Umbilical cord (tissue), 2 donors: Measurements from ENCODE around the gene HEXB. TPM values are rescaled to one million over a fixed set of nuclear protein-coding genes. Genes with fewer than 3 reads are reported as not detected.
"Not testable (repeated sequence)": the region's sequence is repeated elsewhere in the genome, so short reads cannot be mapped to it uniquely, and the experiment has no call there.

Experiments
- DNase-seq: peaks from one replicate; pipeline ENCODE4 v3.0.0-alpha.2; 2015; ENCODE audit warnings: low spot score
- total RNA-seq: library from RNA; depleted of rRNA; stranded (reverse); fragments of >200 nt; gene quantifications from one replicate; pipeline ENCODE4 v1.2.3, GENCODE V29; 2014; ENCODE audit warnings: low replicate concordance; ENCODE audit not compliant: insufficient read depth

HEXB gene
- total RNA-seq, 1 donor from 2014 or later, result 67.2 TPM

DNA sequence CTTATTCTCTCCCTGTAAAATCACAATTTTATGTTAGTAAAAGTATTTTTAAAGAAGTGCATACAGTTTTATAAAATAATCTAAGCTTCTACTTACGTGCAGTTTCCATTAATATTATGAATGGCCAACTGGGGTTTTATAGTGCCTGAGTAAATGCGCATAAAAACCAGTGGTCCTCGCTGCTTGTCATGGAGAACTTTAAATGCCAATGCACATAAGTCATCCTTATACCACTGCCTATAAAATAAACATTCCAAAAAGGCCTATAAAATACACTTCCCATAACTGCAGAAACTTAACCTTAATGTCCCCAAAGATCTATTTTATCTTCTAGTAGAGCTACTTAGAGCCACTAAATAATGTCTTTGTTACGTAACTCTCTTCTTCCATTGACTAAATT lies 53.4 kb downstream of the HEXB start:
- no peak for DNase-seq

DNA sequence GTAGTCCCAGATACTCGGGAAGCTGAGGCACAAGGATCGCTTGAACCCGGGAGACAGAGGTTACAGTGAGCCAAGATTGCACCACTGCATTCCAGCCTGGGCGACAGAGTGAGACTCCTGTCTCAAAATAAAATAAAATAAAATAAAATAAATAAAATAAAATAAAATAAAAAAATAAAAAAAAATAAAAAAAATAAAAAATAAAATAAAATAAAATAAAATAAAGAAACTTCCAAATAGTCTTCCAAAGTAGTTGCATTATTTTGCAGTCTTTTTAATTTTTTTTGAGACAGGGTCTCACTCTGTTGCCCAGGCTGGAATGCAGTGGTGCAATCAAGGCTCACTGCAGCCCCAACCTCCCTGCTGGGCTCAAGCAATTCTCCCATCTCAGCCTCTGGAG lies 63.7 kb downstream of the HEXB start:
- DNase-seq, result not testable (repeated sequence)

DNA sequence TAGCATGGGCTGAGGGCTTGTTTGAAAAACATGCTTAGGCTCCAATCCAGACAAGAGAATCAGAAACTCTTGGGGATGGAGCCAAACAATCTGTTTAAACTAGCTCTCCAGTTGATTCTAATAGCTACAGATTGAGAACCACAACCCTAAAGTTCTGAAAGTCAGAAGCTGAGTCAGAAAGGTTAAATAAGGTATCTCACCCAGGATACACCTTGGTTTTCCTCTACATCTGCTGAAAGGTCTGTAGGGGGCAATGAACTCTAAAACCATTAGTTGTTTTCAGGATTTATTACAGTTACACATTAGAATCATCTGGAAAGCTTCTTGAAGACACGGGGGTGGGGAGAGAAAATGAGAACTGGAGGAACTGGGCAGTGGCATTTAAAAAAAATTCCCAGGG lies 76.2 kb downstream of the HEXB start:
- DNase-seq, result no peak

DNA sequence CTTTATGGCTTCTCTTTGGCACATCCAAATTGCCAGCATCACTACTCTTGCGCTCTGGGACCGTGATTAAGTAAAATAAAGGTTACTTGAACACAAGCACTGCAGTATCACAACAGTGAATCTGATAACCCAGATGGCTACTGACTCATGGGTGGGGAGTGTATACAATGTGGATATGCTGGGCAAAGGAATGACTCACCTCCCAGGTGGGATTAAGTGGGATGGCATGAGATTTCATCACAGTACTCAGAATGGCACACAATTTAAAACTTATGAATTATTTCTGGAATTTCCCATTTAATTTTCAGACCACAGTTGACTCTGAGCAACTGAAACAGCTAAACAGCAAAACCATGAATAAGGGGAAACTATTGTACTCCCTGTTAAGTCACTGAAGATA lies 77.6 kb downstream of the HEXB start:
- no peak for DNase-seq

DNA sequence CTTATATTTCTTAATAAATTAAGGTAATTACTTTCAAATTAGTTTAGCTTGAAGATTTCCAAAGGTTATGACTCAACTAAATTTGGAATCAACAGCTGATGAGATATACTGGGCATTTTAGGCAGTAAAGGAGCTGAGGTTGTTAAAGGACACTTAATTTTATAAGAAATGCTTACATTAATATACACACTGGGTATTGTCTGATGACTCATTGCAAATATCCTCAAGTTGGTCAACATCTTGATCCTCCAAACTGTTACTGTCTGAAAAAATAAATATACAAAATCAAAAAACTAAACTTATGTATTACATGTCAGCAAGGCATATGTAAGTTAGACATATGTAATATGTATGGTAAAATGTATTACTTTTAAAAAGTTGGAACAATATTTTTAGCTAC lies 78.5 kb downstream of the HEXB start:
- DNase-seq, result no peak

DNA sequence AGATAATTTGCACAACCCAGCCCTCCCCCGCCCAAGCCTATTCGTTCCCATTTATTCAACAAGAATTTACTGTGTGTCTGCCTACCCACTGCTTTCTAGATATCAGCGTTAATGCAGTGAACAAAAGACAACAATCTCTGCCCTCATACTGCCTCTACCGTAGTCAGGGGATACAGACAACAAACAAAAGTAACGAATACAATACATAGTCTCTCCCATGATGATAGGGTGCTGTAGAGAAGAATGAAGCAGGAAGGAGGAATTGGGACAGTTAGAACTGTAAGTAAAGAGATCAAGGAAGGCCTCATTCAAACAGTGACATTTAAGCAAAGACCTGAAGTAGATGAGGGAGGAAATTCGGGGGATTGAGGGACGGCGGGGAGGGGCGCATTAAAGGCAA lies 80.2 kb downstream of the HEXB start:
- no peak for DNase-seq

DNA sequence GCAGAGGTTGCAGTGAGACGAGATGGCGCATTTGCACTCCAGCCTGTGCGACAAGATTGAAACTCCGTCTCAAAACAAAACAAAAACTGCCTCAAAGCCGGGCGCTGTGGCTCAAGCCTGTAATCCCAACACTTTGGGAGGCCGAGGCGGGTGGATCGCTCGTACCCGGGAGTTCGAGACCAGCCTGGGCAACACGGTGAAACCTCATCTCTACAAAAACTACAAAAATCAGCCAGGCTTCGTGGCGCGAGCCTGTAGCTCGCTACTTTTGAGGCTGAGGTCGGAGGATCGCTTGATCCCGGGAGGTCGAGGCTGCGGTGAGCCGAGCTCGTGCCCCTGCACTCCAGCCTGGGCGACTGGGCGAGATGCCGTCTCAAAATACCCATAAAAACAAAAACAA lies 80.9 kb downstream of the HEXB start:
- no peak for DNase-seq

DNA sequence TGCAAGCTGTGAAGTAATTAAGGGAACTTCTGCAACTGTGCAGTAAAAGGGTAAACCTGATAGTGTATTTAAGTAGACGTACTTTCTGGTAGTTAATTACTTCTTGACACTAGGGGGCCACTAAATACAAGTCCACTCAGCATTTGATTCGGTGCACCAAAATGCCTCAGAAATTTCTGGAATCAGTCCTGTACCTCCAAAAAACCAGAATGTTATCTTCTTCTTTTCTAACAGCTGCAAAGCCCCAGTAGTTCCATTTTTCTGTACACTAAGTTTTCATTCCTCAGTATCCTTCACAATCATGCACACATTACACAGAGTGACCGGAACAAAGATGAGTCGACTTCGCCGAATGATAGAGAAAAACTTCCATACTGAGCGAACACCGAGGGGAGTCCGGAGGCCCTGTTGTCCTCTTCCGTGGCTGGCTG lies 81.4 kb downstream of the HEXB start:
- DNase-seq, result peak; percentile 29

DNA sequence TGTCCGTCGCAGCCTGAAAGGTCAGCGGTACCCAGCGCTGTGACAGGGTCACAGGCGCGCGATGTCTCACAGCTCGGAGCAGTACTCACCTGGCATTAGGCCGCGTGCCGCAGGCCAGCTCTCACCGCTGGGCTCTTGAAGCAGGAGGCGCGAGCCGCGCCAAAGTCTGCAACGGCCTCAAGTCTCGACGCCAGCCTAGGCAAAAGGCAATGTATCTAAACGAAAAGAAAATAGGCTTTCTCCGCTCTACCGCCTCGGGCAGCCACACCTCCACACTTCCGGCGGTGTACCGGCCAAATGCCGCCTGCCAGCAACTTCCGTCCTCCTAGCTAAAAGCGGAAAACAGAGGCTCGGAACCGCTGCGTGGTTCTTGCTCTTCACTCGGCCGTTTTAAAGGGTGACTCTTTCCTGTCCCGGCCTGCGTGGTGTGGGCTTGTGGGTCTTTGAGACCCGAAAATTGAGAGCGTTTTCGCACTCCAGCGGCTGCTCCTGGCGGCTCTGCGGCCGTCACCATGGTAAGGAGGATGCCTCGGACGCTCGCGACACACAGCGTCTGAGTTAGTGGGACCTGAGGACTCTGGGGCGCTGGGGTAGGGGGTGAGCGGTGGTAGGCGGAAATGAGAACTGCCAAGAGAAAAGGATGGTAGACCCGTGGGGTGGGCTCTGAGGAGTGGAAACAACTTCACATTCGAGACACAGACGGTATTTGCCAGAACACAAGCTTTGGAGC lies 82.0 kb downstream of the HEXB start, which contains the start of the genes GFM2 and NSA2:
GFM2 (minus strand) TSS at position 269 of the 730 bp plus-strand sequence. CDS start 3,375 bp downstream, outside the sequence.
NSA2 (plus strand) TSS at position 401 of the 730 bp plus-strand sequence; CDS start at position 513, 112 bp downstream.
- DNase-seq, result peak; percentile 96

DNA sequence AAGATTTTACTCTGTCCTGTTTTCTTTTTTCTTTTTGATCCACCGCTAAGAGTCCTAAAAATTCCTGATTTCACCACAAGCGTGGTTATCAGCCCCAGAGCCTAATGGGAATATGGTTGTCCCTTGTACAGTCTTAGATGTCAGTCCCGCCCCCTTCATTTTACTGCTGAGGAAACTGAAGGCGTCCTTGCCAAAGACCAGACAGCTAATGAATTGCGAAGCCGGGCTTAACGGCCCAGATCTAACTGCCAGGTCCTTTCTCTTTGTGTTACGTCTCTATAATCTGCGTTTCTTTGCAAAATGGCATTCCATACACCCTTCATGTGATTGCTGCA lies 82.5 kb downstream of the HEXB start:
- peak; percentile 47 for DNase-seq

Other genes with a start within 250 kb of the HEXB start
- 21.9 TPM for gene ENC1, start 44.5 kb upstream of the HEXB start, total RNA-seq
- gene GFM2, start 81.9 kb downstream of the HEXB start, total RNA-seq, result 31.1 TPM
- gene NSA2, start 82.0 kb downstream of the HEXB start, total RNA-seq, result 118 TPM
- 5.3 TPM for gene FAM169A, start 181.2 kb downstream of the HEXB start, total RNA-seq